Measurements from ENCODE around the gene SPATA22.
A peak's percentile ranks its signal among the peaks of the same experiment; 100 is the strongest.
"Not testable (repeated sequence)": the region's sequence is repeated elsewhere in the genome, so short reads cannot be mapped to it uniquely, and the experiment has no call there.

The SPATA22 gene

DNA sequence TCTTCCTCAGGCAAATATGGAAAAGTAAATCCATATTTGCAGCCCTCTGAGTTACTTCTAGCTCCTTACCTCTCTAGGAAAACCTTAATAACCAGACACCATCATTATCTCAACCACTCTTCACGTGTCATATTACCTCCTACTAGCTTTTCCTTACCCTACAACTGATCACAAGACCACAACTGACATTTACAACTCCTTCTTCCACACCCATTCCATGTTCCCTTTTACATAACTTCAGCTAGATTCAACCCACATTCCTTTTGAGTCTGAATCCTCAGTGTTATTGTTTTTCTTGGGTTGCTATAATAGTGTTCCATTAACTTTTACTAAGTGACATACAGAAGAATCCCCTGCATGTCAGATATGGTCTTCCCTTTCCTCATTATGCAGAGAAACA, 33.3 kb downstream of the SPATA22 start:
- H3K4me3 ChIP-seq (ENCODE audit: low read depth, low read length): no peak overlapping the region
- H2BK5ac ChIP-seq (ENCODE audit: low read depth, low read length, poor library complexity): no peak overlapping the region

DNA sequence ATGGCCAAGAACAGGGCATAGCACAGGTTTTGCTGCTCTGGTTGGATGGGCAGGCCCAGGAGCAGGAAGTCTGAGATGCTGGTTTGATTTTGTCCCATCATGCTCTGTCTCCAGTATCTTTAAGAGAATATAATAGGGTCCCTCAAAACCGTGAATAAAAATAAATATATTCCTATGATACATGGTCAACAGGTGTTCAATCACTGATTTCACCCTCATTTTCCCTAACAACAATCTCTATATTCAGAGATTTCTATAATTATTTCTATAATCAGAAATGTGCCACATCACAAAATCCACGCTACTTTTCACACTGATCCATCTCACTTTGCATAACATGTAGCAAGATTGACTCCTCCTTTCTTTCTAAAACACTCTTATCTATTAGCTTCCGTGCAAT, 37.9 kb downstream of the SPATA22 start, which contains the start of gene OR1E2:
OR1E2 (minus strand) TSS at position 101 of the 400 bp plus-strand sequence; CDS start at position 101, 0 bp downstream.
- no peaks in the 10 kb centered on the region for H3K36me3 ChIP-seq (ENCODE audit: control insufficient read depth in 1 of 2, insufficient read depth in 2 of 2, low read length in 2 of 2)
- H4K91ac ChIP-seq (ENCODE audit: low read depth, low read length): no peak within 1 kb of the TSS
- H3K79me1 ChIP-seq (ENCODE audit: low read length): no peaks in the 10 kb centered on the region
- H3K27me3 ChIP-seq (ENCODE audit: insufficient read depth, low read length): no peaks in the 10 kb centered on the region
- H3K79me2 ChIP-seq (ENCODE audit: control insufficient read depth, insufficient read depth, low read length, poor library complexity): no peaks in the 10 kb centered on the region
- H3K9me3 ChIP-seq (ENCODE audit: insufficient read depth, low read depth, low read length): no peaks in the 10 kb centered on the region
- H3K4me2 ChIP-seq (ENCODE audit: low read length): no peak within 1 kb of the TSS
- H3K4me1 ChIP-seq (ENCODE audit: control insufficient read depth in 1 of 2, insufficient read depth in 2 of 2, low read length in 2 of 2): no peaks in the 10 kb centered on the region
- DNase-seq: no peak
- H3K14ac ChIP-seq (ENCODE audit: low read length): no peak within 1 kb of the TSS
- no peak within 1 kb of the TSS for H3K4me3 ChIP-seq (ENCODE audit: low read depth, low read length)
- H3K4ac ChIP-seq (ENCODE audit: low read depth, low read length): no peak within 1 kb of the TSS
- no CpG with 5 or more reads among the region's 3 CpGs for WGBS (ENCODE audit: extremely low coverage, insufficient coverage, insufficient read length)
- no peak within 1 kb of the TSS for H4K12ac ChIP-seq (ENCODE audit: low read depth, low read length)
- no peak within 1 kb of the TSS for H3K9ac ChIP-seq (ENCODE audit: low read length)
- no peak within 1 kb of the TSS for H3K18ac ChIP-seq (ENCODE audit: low read length)
- no peak within 1 kb of the TSS for H3K27ac ChIP-seq (ENCODE audit: low read depth, low read length)
- H2BK12ac ChIP-seq (ENCODE audit: low read length): no peak within 1 kb of the TSS
- H2AK5ac ChIP-seq (ENCODE audit: low read length): no peak within 1 kb of the TSS
- no peak within 1 kb of the TSS for H2BK120ac ChIP-seq (ENCODE audit: insufficient read depth, low read length, poor library complexity)
- H2BK5ac ChIP-seq (ENCODE audit: low read depth, low read length, poor library complexity): no peak within 1 kb of the TSS
- no peak within 1 kb of the TSS for H4K8ac ChIP-seq (ENCODE audit: low read depth, low read length)
- H3K23ac ChIP-seq (ENCODE audit: low read length): no peak within 1 kb of the TSS
- no peak within 1 kb of the TSS for H2AFZ ChIP-seq (ENCODE audit: insufficient read depth, low read length, poor library complexity)

More for the DNA sequence above, 33.3 kb downstream of the SPATA22 start:
- Histone ChIP-seq H3K79me1 (ENCODE audit: low read length) (no peaks in the 10 kb centered on the region), H4K12ac (ENCODE audit: low read depth, low read length) (no peak overlapping the region), H3K4me1 (ENCODE audit: control insufficient read depth in 1 of 2, insufficient read depth in 2 of 2, low read length in 2 of 2) (no peaks in the 10 kb centered on the region), H3K14ac (ENCODE audit: low read length) (no peak overlapping the region), H2AK5ac (ENCODE audit: low read length) (no peak overlapping the region), H3K4me2 (ENCODE audit: low read length) (no peak overlapping the region), H3K27me3 (ENCODE audit: insufficient read depth, low read length) (no peaks in the 10 kb centered on the region), H4K8ac (ENCODE audit: low read depth, low read length) (no peak overlapping the region), H3K23ac (ENCODE audit: low read length) (no peak overlapping the region), H3K9me3 (ENCODE audit: insufficient read depth, low read depth, low read length) (no peaks in the 10 kb centered on the region), H3K79me2 (ENCODE audit: control insufficient read depth, insufficient read depth, low read length, poor library complexity) (no peaks in the 10 kb centered on the region), H2BK120ac (ENCODE audit: insufficient read depth, low read length, poor library complexity) (no peak overlapping the region), H3K36me3 (ENCODE audit: control insufficient read depth in 1 of 2, insufficient read depth in 2 of 2, low read length in 2 of 2) (no peaks in the 10 kb centered on the region), H4K91ac (ENCODE audit: low read depth, low read length) (no peak overlapping the region), H3K18ac (ENCODE audit: low read length) (no peak overlapping the region), H3K4ac (ENCODE audit: low read depth, low read length) (no peak overlapping the region), H2BK12ac (ENCODE audit: low read length) (no peak overlapping the region), H2AFZ (ENCODE audit: insufficient read depth, low read length, poor library complexity) (no peak overlapping the region), H3K27ac (ENCODE audit: low read depth, low read length) (no peak overlapping the region), H3K9ac (ENCODE audit: low read length) (no peak overlapping the region)
- no CpG with 5 or more reads among the region's 1 CpG for WGBS (ENCODE audit: extremely low coverage, insufficient coverage, insufficient read length)
- DNase-seq: no peak

DNA sequence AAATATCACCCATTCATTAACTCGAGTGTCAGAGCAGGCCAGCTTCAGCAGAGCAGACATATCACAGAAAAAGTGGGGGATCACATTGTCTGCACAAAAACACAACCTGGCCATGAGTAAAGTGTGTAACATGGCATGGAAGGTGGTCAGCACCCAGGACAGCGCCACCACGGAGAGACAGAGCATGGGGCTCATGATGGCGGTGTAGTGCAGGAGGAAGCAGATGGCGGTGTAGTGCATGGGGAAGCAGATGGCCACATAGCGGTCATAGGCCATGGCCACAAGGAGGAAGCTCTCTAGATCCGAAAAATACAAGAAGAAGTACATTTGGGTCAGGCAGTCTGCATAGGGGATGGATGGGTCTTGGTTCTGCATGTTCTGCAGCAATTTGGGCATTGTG, 38.4 kb downstream of the SPATA22 start:
- not testable (repeated sequence) for H3K4me2 ChIP-seq (ENCODE audit: low read length); H3K14ac ChIP-seq (ENCODE audit: low read length); H3K27me3 ChIP-seq (ENCODE audit: insufficient read depth, low read length); H3K9me3 ChIP-seq (ENCODE audit: insufficient read depth, low read depth, low read length); H4K91ac ChIP-seq (ENCODE audit: low read depth, low read length); H3K4me3 ChIP-seq (ENCODE audit: low read depth, low read length); H3K23ac ChIP-seq (ENCODE audit: low read length); H3K79me2 ChIP-seq (ENCODE audit: control insufficient read depth, insufficient read depth, low read length, poor library complexity); H3K36me3 ChIP-seq (ENCODE audit: control insufficient read depth in 1 of 2, insufficient read depth in 2 of 2, low read length in 2 of 2); H2AFZ ChIP-seq (ENCODE audit: insufficient read depth, low read length, poor library complexity); H3K27ac ChIP-seq (ENCODE audit: low read depth, low read length); H2AK5ac ChIP-seq (ENCODE audit: low read length); H3K9ac ChIP-seq (ENCODE audit: low read length); H2BK120ac ChIP-seq (ENCODE audit: insufficient read depth, low read length, poor library complexity); H3K4ac ChIP-seq (ENCODE audit: low read depth, low read length); H4K8ac ChIP-seq (ENCODE audit: low read depth, low read length); H3K4me1 ChIP-seq (ENCODE audit: control insufficient read depth in 1 of 2, insufficient read depth in 2 of 2, low read length in 2 of 2); H4K12ac ChIP-seq (ENCODE audit: low read depth, low read length); H2BK5ac ChIP-seq (ENCODE audit: low read depth, low read length, poor library complexity); H2BK12ac ChIP-seq (ENCODE audit: low read length); H3K18ac ChIP-seq (ENCODE audit: low read length); H3K79me1 ChIP-seq (ENCODE audit: low read length)
- no CpG with 5 or more reads among the region's 7 CpGs for WGBS (ENCODE audit: extremely low coverage, insufficient coverage, insufficient read length)
- peak in 1 of 2 donors; percentile 15 for DNase-seq

DNA sequence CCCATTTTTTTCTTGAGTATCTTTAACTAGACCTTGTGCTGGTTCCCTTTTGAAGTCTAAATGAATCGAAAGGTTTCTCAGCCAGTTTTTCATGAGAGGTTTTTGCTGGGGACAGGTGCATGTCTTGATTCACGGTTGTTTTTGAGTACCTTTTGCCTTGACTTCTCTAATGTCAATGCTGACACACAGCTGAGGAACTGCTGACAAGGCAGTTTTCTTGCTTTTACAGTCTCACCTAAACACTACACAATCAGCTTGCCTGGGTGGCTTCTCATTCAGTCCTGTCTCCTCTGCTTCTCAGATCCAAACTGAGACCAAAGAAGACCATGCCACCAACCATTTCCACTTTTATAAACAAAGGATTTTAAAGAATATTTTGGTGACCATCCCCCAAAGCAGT, 53.4 kb downstream of the SPATA22 start:
- H2BK120ac ChIP-seq (ENCODE audit: insufficient read depth, low read length, poor library complexity): no peak overlapping the region
- no peaks in the 10 kb centered on the region for H3K79me2 ChIP-seq (ENCODE audit: control insufficient read depth, insufficient read depth, low read length, poor library complexity)
- H4K91ac ChIP-seq (ENCODE audit: low read depth, low read length): no peak overlapping the region
- no peak overlapping the region for H2BK5ac ChIP-seq (ENCODE audit: low read depth, low read length, poor library complexity)
- no peak overlapping the region for H4K12ac ChIP-seq (ENCODE audit: low read depth, low read length)
- H3K14ac ChIP-seq (ENCODE audit: low read length): no peak overlapping the region
- no peak overlapping the region for H4K8ac ChIP-seq (ENCODE audit: low read depth, low read length)
- no peaks in the 10 kb centered on the region for H3K4me1 ChIP-seq (ENCODE audit: control insufficient read depth in 1 of 2, insufficient read depth in 2 of 2, low read length in 2 of 2)
- H2AFZ ChIP-seq (ENCODE audit: insufficient read depth, low read length, poor library complexity): no peak overlapping the region
- no peak overlapping the region for H3K4me2 ChIP-seq (ENCODE audit: low read length)
- H2AK5ac ChIP-seq (ENCODE audit: low read length): no peak overlapping the region
- no peak overlapping the region for H3K23ac ChIP-seq (ENCODE audit: low read length)
- H3K27ac ChIP-seq (ENCODE audit: low read depth, low read length): no peak overlapping the region
- no peak overlapping the region for H3K4ac ChIP-seq (ENCODE audit: low read depth, low read length)
- H3K18ac ChIP-seq (ENCODE audit: low read length): no peak overlapping the region
- no peak for DNase-seq
- no peaks in the 10 kb centered on the region for H3K27me3 ChIP-seq (ENCODE audit: insufficient read depth, low read length)
- H3K36me3 ChIP-seq (ENCODE audit: control insufficient read depth in 1 of 2, insufficient read depth in 2 of 2, low read length in 2 of 2): no peaks in the 10 kb centered on the region
- no peak overlapping the region for H3K4me3 ChIP-seq (ENCODE audit: low read depth, low read length)
- H3K9me3 ChIP-seq (ENCODE audit: insufficient read depth, low read depth, low read length): peaks cover 9% of the 10 kb centered on the region
- no CpG with 5 or more reads among the region's 2 CpGs for WGBS (ENCODE audit: extremely low coverage, insufficient coverage, insufficient read length)
- H2BK12ac ChIP-seq (ENCODE audit: low read length): no peak overlapping the region
- H3K9ac ChIP-seq (ENCODE audit: low read length): no peak overlapping the region
- no peaks in the 10 kb centered on the region for H3K79me1 ChIP-seq (ENCODE audit: low read length)
